Endothelial cell of umbilical vein (primary cell): ENCODE data around the gene GPRIN2. TPM values are rescaled to one million over a fixed set of nuclear protein-coding genes. Genes with fewer than 3 reads are reported as not detected.
"Not testable (repeated sequence)": the region's sequence is repeated elsewhere in the genome, so short reads cannot be mapped to it uniquely, and the experiment has no call there.

Experiments
- BruUV-seq: library from RNA; stranded (reverse); fragments of 400-500 nt; replicated peaks from 2 replicates; lab custom pipeline; 2021; lab: Mats Ljungman, UMichigan
- CTCF ChIA-PET: fragments of 300-600, 350-600 bp; sonication (Branson Sonifier 250); formaldehyde crosslinking; loops from one replicate; lab custom pipeline; 2021; ENCODE audit warnings: antibody characterized with exemption, inconsistent platforms; lab: Charles Lee
- POLR2A ChIA-PET: fragments of 300-600, 350-600 bp; sonication (Branson Sonifier 250); formaldehyde crosslinking; loops from one replicate; lab custom pipeline; 2021; ENCODE audit warnings: antibody characterized with exemption, inconsistent platforms; lab: Charles Lee
- DNase-seq: peaks from one replicate; pipeline ENCODE4 v3.0.0-alpha.2; 2011; ENCODE audit warnings: low read depth, low spot score
- FAIRE-seq: peaks from 2 replicates; lab custom pipeline; 2011; peaks lifted over from hg19 to GRCh38; lab: Jason Lieb, UNC
- H2AFZ ChIP-seq: 2 replicates; pipeline ENCODE4 v1.6.0; 2012; ENCODE audit warnings: low read depth, low read length, control low read depth, inconsistent platforms
- H3K27ac ChIP-seq: 2 replicates; pipeline ENCODE4 v1.5.1; 2011; ENCODE audit warnings: low read depth, mild to moderate bottlenecking, control low read depth, low read length, moderate library complexity; ENCODE audit not compliant: insufficient read depth
- H3K27me3 ChIP-seq, 2 experiments: 2 replicates each; pipeline versions ENCODE4 v1.6.0 to v1.6.1; 2011; ENCODE audit warnings: low read length in 2 of 2, mixed read lengths in 1 of 2; ENCODE audit not compliant: control insufficient read depth in 2 of 2, insufficient read depth in 2 of 2
- H3K36me3 ChIP-seq, 2 experiments: 2 replicates in 1 of 2; 3 replicates in 1 of 2; pipeline ENCODE4 v1.5.1; 2011; ENCODE audit warnings: low read length in 2 of 2, mild to moderate bottlenecking in 1 of 2, moderate library complexity in 1 of 2; ENCODE audit not compliant: control insufficient read depth in 2 of 2, insufficient read depth in 2 of 2; ENCODE audit errors: extremely low read depth in 1 of 2
- H3K4me1 ChIP-seq: 3 replicates; pipeline ENCODE4 v1.5.1; 2011; ENCODE audit warnings: mild to moderate bottlenecking, low read length; ENCODE audit not compliant: control insufficient read depth, insufficient read depth; ENCODE audit errors: extremely low read depth
- H3K4me2 ChIP-seq: 2 replicates; pipeline ENCODE4 v1.6.1; 2011; ENCODE audit warnings: low read length, control low read depth, mixed read lengths; ENCODE audit not compliant: insufficient read depth
- H3K4me3 ChIP-seq, 3 experiments: fragments of 200-600 bp in 1 of 3; sonication (generic), shearing (Covaris generic) in 1 of 3; replicated peaks in 1 of 3; 2 replicates each; pipeline ENCODE4 v1.5.1; 2011 to 2016; ENCODE audit warnings: control low read depth in 3 of 3, low read length in 3 of 3, mild to moderate bottlenecking in 2 of 3, inconsistent platforms in 1 of 3, low read depth in 1 of 3, moderate library complexity in 1 of 3; ENCODE audit not compliant: insufficient read depth in 1 of 3
- H3K79me2 ChIP-seq: 2 replicates; pipeline ENCODE4 v1.6.0; 2012; ENCODE audit warnings: low read length, inconsistent platforms; ENCODE audit not compliant: control insufficient read depth, insufficient read depth
- H3K9ac ChIP-seq: replicated peaks from 2 replicates; pipeline ENCODE3; 2011; ENCODE audit warnings: low read length, control low read depth; ENCODE audit not compliant: insufficient read depth; ENCODE audit errors: extremely low read depth
- H3K9me1 ChIP-seq: replicated peaks from 3 replicates; pipeline ENCODE4 v1.6.0; 2011; ENCODE audit warnings: mild to moderate bottlenecking, low read length; ENCODE audit not compliant: control insufficient read depth, insufficient read depth; ENCODE audit errors: extremely low read depth
- H3K9me3 ChIP-seq: replicated peaks from 2 replicates; pipeline ENCODE4 v1.5.1; 2012; ENCODE audit warnings: low read length, inconsistent platforms; ENCODE audit not compliant: control insufficient read depth, insufficient read depth
- H4K20me1 ChIP-seq: replicated peaks from 2 replicates; pipeline ENCODE3; 2011; ENCODE audit warnings: mild to moderate bottlenecking, low read length; ENCODE audit not compliant: control insufficient read depth, insufficient read depth; ENCODE audit errors: extremely low read depth
- CTCF ChIP-seq, 2 donors: IDR thresholded peaks; 1 replicate in 1 of 2; 2 replicates in 1 of 2; pipeline ENCODE4 v1.5.1; 2011; ENCODE audit warnings: low read length in 2 of 2, mild to moderate bottlenecking in 2 of 2, moderate library complexity in 2 of 2, control low read depth in 1 of 2, inconsistent platforms in 1 of 2, low read depth in 1 of 2; ENCODE audit not compliant: insufficient read depth in 1 of 2; ENCODE audit errors: extremely low read depth in 1 of 2
- EZH2 ChIP-seq: IDR thresholded peaks from 2 replicates; pipeline ENCODE4 v1.6.1; 2012; ENCODE audit warnings: borderline replicate concordance, low read depth, mild to moderate bottlenecking, moderate library complexity, low read length, inconsistent platforms; ENCODE audit not compliant: severe bottlenecking
- FOS ChIP-seq: IDR thresholded peaks from 2 replicates; pipeline ENCODE4 v1.6.1; 2011; ENCODE audit warnings: mild to moderate bottlenecking, low read length, moderate library complexity, borderline replicate concordance; ENCODE audit not compliant: insufficient read depth
- GATA2 ChIP-seq: IDR thresholded peaks from 2 replicates; pipeline ENCODE4 v1.7.0; 2011; ENCODE audit warnings: low read depth, mild to moderate bottlenecking, moderate library complexity, mixed read lengths, low read length; ENCODE audit not compliant: insufficient read length, insufficient read depth
- dilution Hi-C: fragments of 300-500 bp; cut with MboI; formaldehyde crosslinking; loops from one replicate; pipeline ENCODE4 v1.15.0; 2019; ENCODE audit warnings: low sequenced_read_pairs; ENCODE audit not compliant: extremely low pct_ligation_motif_present
- intact Hi-C: fragments of 100-400 bp; cut with micrococcal nuclease; formaldehyde crosslinking; loops from one replicate; pipeline ENCODE4 v1.10.0; 2022
- polyA plus RNA-seq, 4 experiments: library from polyadenylated mRNA; depleted of rRNA in 3 of 4; stranded (reverse) in 3 of 4; unstranded in 1 of 4; fragments of >200 nt; gene quantifications; 2 replicates each; pipeline versions ENCODE4 v1.2.1 to v1.2.3, GENCODE V29; 2011 to 2012; ENCODE audit warnings: missing spikeins in 1 of 4
- total RNA-seq: library from RNA; stranded (reverse); gene quantifications from 2 replicates; pipeline ENCODE4 v1.2.3, GENCODE V29; 2021

Gene GPRIN2
- total and polyA plus RNA-seq, 2 donors (not counting 3 experiments of a cell fraction or from before 2014, with no cell fraction given) = not detected

GRCh38 chr10:46534828-46535524 lies 21.5 kb downstream of the GPRIN2 start:
- Histone ChIP-seq H3K4me1 (no peaks in the 10 kb centered on the region), H3K4me3 (no peak overlapping the region), H3K36me3 (no peaks in the 10 kb centered on the region), H3K27me3 (peaks cover 4 to 6% of the 10 kb centered on the region in 2 experiments), H3K79me2 (no peaks in the 10 kb centered on the region), H3K9me3 (no peaks in the 10 kb centered on the region), H3K27ac (no peak overlapping the region), H3K4me2 (no peak overlapping the region), H3K9ac (no peak overlapping the region), H4K20me1 (no peaks in the 10 kb centered on the region), H2AFZ (no peak overlapping the region), H3K9me1 (no peaks in the 10 kb centered on the region)
- intact Hi-C loops = no loop called here
- no TSS peak for BruUV-seq
- ChIA-PET CTCF (no interaction called here), POLR2A (no interaction called here)
- no peak for DNase-seq
- dilution Hi-C loops = no loop called here
- TF ChIP-seq EZH2 (no peak), GATA2 (no peak), FOS (no peak), CTCF (IDR thresholded peaks at IDR 0.05; ENCODE audit: extremely low read depth in 1 of 2, insufficient read depth in 1 of 2, low read depth in 1 of 2, low read length in 2 of 2) (no peak)
- FAIRE-seq = no peak

GRCh38 chr10:46532256-46532655 lies 24.2 kb downstream of the GPRIN2 start:
- H3K4me3 ChIP-seq, intact Hi-C loops, H3K9ac ChIP-seq, H2AFZ ChIP-seq, H3K9me3 ChIP-seq, H3K4me2 ChIP-seq, POLR2A ChIA-PET, H3K27ac ChIP-seq, BruUV-seq, dilution Hi-C loops, H3K27me3 ChIP-seq, H3K9me1 ChIP-seq, DNase-seq, H3K36me3 ChIP-seq, FAIRE-seq, H3K79me2 ChIP-seq, H3K4me1 ChIP-seq, H4K20me1 ChIP-seq: not testable (repeated sequence)
- CTCF ChIA-PET = interaction anchor here (1.1 kb wide), 1 partner anchor 27 kb away, joined by 3 read pairs; no protein-coding TSS in a partner anchor
